GM23338 (cell line): ENCODE results near the gene SH3RF2. TPM values are rescaled to one million over a fixed set of nuclear protein-coding genes. Genes with fewer than 3 reads are reported as not detected.

Source experiments
- ATAC-seq: fragments of 200-7000 bp; cut with Tn5 transposase; 3 replicates; pipeline ENCODE4 v1.9.1; 2020
- DNase-seq: peaks from one replicate; pipeline ENCODE4 v3.0.0-alpha.2; 2015; ENCODE audit warnings: low spot score
- H2AFZ ChIP-seq: fragments of 200-600 bp; sonication (generic); 2 replicates; pipeline ENCODE4 v1.8.0; 2016; ENCODE audit warnings: antibody characterized with exemption, mild to moderate bottlenecking, moderate library complexity
- H3F3A ChIP-seq: fragments of 200-600 bp; sonication (generic); replicated peaks from 2 replicates; pipeline ENCODE4 v1.8.0; 2017; ENCODE audit warnings: antibody characterized with exemption, mixed run types, low read depth
- H3K27ac ChIP-seq: fragments of 200-600 bp; sonication (generic); 2 replicates; pipeline ENCODE4 v1.6.1; 2016; ENCODE audit warnings: low read depth
- H3K27me3 ChIP-seq: fragments of 200-600 bp; sonication (generic); 2 replicates; pipeline ENCODE4 v1.8.0; 2016; ENCODE audit warnings: mild to moderate bottlenecking, mixed run types, moderate library complexity; ENCODE audit not compliant: insufficient read depth
- H3K36me3 ChIP-seq: fragments of 200-600 bp; sonication (generic); 2 replicates; pipeline ENCODE4 v1.8.0; 2016; ENCODE audit warnings: mild to moderate bottlenecking; ENCODE audit not compliant: insufficient read depth
- H3K4me1 ChIP-seq: fragments of 200-600 bp; sonication (generic); 2 replicates; pipeline ENCODE4 v1.8.0; 2016; ENCODE audit warnings: mild to moderate bottlenecking, moderate library complexity; ENCODE audit not compliant: insufficient read depth
- H3K4me2 ChIP-seq: fragments of 200-600 bp; sonication (generic); 2 replicates; pipeline ENCODE4 v1.7.1; 2017; ENCODE audit warnings: mixed run types
- H3K4me3 ChIP-seq: fragments of 200-600 bp; sonication (generic); 2 replicates; pipeline ENCODE4 v1.6.1; 2016; ENCODE audit warnings: mixed run types
- H3K79me2 ChIP-seq: fragments of 200-600 bp; sonication (generic); replicated peaks from 2 replicates; pipeline ENCODE4 v1.8.0; 2017; ENCODE audit warnings: mild to moderate bottlenecking; ENCODE audit not compliant: insufficient read depth
- H3K9me2 ChIP-seq: fragments of 200-600 bp; sonication (generic); 2 replicates; pipeline ENCODE4 v1.8.0; 2017; ENCODE audit not compliant: insufficient read depth
- H4K20me1 ChIP-seq: fragments of 200-600 bp; sonication (generic); replicated peaks from 2 replicates; pipeline ENCODE4 v1.8.0; 2017; ENCODE audit warnings: mild to moderate bottlenecking; ENCODE audit not compliant: insufficient read depth
- H3K27ac Mint-ChIP-seq: 2 replicates; pipeline ENCODE4 v1.8.0; 2020; ENCODE audit warnings: inconsistent platforms, mild to moderate bottlenecking, moderate library complexity, mixed read lengths
- H3K27me3 Mint-ChIP-seq: 3 replicates; pipeline ENCODE4 v1.8.0; 2022; ENCODE audit warnings: low read depth, mild to moderate bottlenecking, moderate library complexity, mixed read lengths, inconsistent platforms; ENCODE audit not compliant: insufficient read depth, poor library complexity
- H3K36me3 Mint-ChIP-seq: 3 replicates; pipeline ENCODE4 v1.8.0; 2021; ENCODE audit warnings: low read depth, mild to moderate bottlenecking, inconsistent platforms, moderate library complexity, mixed read lengths
- H3K4me1 Mint-ChIP-seq: 3 replicates; pipeline ENCODE4 v1.8.0; 2020; ENCODE audit warnings: mild to moderate bottlenecking, inconsistent platforms, mixed read lengths
- H3K4me3 Mint-ChIP-seq: 3 replicates; pipeline ENCODE4 v1.8.0; 2021; ENCODE audit warnings: moderate library complexity, mild to moderate bottlenecking, inconsistent platforms, mixed read lengths
- H3K9me3 Mint-ChIP-seq: 3 replicates; pipeline ENCODE4 v1.8.0; 2020; ENCODE audit warnings: moderate library complexity, mild to moderate bottlenecking, inconsistent platforms, mixed read lengths
- CREB1 ChIP-seq: fragments of 250-450 bp; sonication (Bioruptor Pico); IDR thresholded peaks from 2 replicates; pipeline ENCODE4 v1.5.0; 2020; ENCODE audit warnings: low read depth, mild to moderate bottlenecking, moderate library complexity
- EZH2 ChIP-seq: fragments of 200-600 bp; sonication (generic); IDR thresholded peaks from one replicate; pipeline ENCODE4 v1.8.0; 2017; ENCODE audit warnings: antibody characterized with exemption, mild to moderate bottlenecking, low read depth; ENCODE audit not compliant: unreplicated experiment
- EZH2phosphoT487 ChIP-seq: fragments of 200-600 bp; sonication (generic); IDR thresholded peaks from one replicate; pipeline ENCODE4 v1.8.1; 2018; ENCODE audit warnings: antibody characterized with exemption; ENCODE audit not compliant: unreplicated experiment
- JUNB ChIP-seq: IDR thresholded peaks from one replicate; pipeline ENCODE4 v1.6.1; 2016; ENCODE audit warnings: antibody characterized with exemption; ENCODE audit not compliant: unreplicated experiment
- NANOG ChIP-seq: IDR thresholded peaks from 2 replicates; pipeline ENCODE4 v1.6.1; 2016; ENCODE audit warnings: antibody characterized with exemption, borderline replicate concordance
- POLR2AphosphoS5 ChIP-seq: IDR thresholded peaks from 2 replicates; pipeline ENCODE4 v1.6.1; 2016; ENCODE audit warnings: antibody characterized with exemption, low read depth
- STAT1 ChIP-seq: IDR thresholded peaks from one replicate; pipeline ENCODE4 v1.6.1; 2016; ENCODE audit warnings: antibody characterized with exemption; ENCODE audit not compliant: unreplicated experiment
- ZNF114 ChIP-seq: fragments of 250-450 bp; sonication (Bioruptor Pico); IDR thresholded peaks from 2 replicates; pipeline ENCODE4 v1.5.0; 2020; ENCODE audit warnings: mild to moderate bottlenecking, moderate library complexity
- ZNF331 ChIP-seq: fragments of 250-450 bp; sonication (Bioruptor Pico); IDR thresholded peaks from 2 replicates; pipeline ENCODE4 v1.5.0; 2020; ENCODE audit warnings: low read depth, mild to moderate bottlenecking, moderate library complexity
- ZNF462 ChIP-seq: fragments of 250-450 bp; sonication (Bioruptor Pico); IDR thresholded peaks from 2 replicates; pipeline ENCODE4 v1.5.0; 2020; ENCODE audit warnings: mild to moderate bottlenecking, moderate library complexity
- polyA plus RNA-seq: library from polyadenylated mRNA; unstranded; fragments of >200 nt; fragmentation: Nextera tagmentation; extraction: Ambion mirVana; gene quantifications from 2 replicates; pipeline ENCODE4 v1.2.1, GENCODE V29; 2016
- total RNA-seq: library from RNA; depleted of rRNA; stranded (reverse); fragments of >200 nt; shearing (Covaris generic); gene quantifications from 2 replicates; pipeline ENCODE4 v1.2.3, GENCODE V29; 2014
- TF ChIP-seq, protein P1 (sequence below), 2 experiments: fragments of 200-600 bp in 1 of 2; sonication (generic) in 1 of 2; conservative IDR thresholded peaks; 2 replicates each; pipeline versions ENCODE4 v1.5.1 to v1.6.1; 2016 to 2017; ENCODE audit warnings: antibody characterized with exemption in 2 of 2, low read depth in 2 of 2, mild to moderate bottlenecking in 2 of 2, moderate library complexity in 1 of 2
- TF ChIP-seq, protein P2 (sequence below): IDR thresholded peaks from 2 replicates; pipeline ENCODE4 v1.6.1; 2016; ENCODE audit warnings: antibody characterized with exemption
- TF ChIP-seq, protein P3 (sequence below): IDR thresholded peaks from one replicate; pipeline ENCODE4 v1.6.1; 2018; ENCODE audit warnings: antibody characterized with exemption; ENCODE audit not compliant: unreplicated experiment

Gene SH3RF2
- total and polyA plus RNA-seq, 2 experiments from 2014 or later, result 1.7 to 2.4 TPM

DNA sequence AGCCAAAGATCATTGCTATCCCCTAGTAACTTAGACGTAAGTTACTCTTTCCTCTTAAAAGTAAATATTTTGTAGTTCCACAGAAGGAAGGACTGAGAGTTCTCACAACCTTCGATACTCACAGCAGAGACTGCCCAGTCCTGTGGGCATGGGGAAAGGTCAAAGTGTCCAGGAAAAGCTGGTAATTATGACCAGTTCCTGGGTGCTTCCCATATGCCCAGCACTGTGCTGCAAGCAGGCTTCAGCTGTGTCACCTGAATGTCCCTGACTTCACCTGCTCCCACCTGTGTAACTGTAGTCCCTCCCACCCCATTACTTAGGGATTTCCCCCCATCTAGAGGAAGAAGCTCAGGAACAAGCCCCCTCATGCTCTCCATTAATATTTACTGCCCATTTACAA is 18.0 kb upstream of the SH3RF2 start:
- H3K27me3 ChIP-seq, result no peaks in the 10 kb centered on the region
- peaks cover 4% of the 10 kb centered on the region for H3K27me3 Mint-ChIP-seq
- H3K27ac Mint-ChIP-seq, result no peak overlapping the region
- peaks cover 13% of the 10 kb centered on the region for H3K4me1 ChIP-seq
- H3K4me2 ChIP-seq, result no peak overlapping the region
- no peak for DNase-seq
- H3F3A ChIP-seq, result no peaks in the 10 kb centered on the region
- TF ChIP-seq ZNF462 (CRISPR knock-in tag) (no peak), JUNB (no peak), NANOG (no peak), CREB1 (no peak), STAT1 (no peak), EZH2 (no peak), POLR2AphosphoS5 (no peak), ZNF331 (no peak), EZH2phosphoT487 (no peak), ZNF114 (CRISPR knock-in tag) (no peak)
- TF ChIP-seq, protein P1, sequence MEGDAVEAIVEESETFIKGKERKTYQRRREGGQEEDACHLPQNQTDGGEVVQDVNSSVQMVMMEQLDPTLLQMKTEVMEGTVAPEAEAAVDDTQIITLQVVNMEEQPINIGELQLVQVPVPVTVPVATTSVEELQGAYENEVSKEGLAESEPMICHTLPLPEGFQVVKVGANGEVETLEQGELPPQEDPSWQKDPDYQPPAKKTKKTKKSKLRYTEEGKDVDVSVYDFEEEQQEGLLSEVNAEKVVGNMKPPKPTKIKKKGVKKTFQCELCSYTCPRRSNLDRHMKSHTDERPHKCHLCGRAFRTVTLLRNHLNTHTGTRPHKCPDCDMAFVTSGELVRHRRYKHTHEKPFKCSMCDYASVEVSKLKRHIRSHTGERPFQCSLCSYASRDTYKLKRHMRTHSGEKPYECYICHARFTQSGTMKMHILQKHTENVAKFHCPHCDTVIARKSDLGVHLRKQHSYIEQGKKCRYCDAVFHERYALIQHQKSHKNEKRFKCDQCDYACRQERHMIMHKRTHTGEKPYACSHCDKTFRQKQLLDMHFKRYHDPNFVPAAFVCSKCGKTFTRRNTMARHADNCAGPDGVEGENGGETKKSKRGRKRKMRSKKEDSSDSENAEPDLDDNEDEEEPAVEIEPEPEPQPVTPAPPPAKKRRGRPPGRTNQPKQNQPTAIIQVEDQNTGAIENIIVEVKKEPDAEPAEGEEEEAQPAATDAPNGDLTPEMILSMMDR (conservative IDR thresholded peaks at IDR 0.05; ENCODE audit: low read depth in 2 of 2), result no peak
- TF ChIP-seq, protein P2, sequence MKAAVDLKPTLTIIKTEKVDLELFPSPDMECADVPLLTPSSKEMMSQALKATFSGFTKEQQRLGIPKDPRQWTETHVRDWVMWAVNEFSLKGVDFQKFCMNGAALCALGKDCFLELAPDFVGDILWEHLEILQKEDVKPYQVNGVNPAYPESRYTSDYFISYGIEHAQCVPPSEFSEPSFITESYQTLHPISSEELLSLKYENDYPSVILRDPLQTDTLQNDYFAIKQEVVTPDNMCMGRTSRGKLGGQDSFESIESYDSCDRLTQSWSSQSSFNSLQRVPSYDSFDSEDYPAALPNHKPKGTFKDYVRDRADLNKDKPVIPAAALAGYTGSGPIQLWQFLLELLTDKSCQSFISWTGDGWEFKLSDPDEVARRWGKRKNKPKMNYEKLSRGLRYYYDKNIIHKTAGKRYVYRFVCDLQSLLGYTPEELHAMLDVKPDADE, result no peak
- TF ChIP-seq, protein P3, sequence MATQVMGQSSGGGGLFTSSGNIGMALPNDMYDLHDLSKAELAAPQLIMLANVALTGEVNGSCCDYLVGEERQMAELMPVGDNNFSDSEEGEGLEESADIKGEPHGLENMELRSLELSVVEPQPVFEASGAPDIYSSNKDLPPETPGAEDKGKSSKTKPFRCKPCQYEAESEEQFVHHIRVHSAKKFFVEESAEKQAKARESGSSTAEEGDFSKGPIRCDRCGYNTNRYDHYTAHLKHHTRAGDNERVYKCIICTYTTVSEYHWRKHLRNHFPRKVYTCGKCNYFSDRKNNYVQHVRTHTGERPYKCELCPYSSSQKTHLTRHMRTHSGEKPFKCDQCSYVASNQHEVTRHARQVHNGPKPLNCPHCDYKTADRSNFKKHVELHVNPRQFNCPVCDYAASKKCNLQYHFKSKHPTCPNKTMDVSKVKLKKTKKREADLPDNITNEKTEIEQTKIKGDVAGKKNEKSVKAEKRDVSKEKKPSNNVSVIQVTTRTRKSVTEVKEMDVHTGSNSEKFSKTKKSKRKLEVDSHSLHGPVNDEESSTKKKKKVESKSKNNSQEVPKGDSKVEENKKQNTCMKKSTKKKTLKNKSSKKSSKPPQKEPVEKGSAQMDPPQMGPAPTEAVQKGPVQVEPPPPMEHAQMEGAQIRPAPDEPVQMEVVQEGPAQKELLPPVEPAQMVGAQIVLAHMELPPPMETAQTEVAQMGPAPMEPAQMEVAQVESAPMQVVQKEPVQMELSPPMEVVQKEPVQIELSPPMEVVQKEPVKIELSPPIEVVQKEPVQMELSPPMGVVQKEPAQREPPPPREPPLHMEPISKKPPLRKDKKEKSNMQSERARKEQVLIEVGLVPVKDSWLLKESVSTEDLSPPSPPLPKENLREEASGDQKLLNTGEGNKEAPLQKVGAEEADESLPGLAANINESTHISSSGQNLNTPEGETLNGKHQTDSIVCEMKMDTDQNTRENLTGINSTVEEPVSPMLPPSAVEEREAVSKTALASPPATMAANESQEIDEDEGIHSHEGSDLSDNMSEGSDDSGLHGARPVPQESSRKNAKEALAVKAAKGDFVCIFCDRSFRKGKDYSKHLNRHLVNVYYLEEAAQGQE, result no peak
- no peak overlapping the region for H3K4me3 Mint-ChIP-seq
- no peaks in the 10 kb centered on the region for H3K9me3 Mint-ChIP-seq
- H3K27ac ChIP-seq, result no peak overlapping the region
- H2AFZ ChIP-seq, result no peak overlapping the region
- H3K36me3 Mint-ChIP-seq, result no peaks in the 10 kb centered on the region
- ATAC-seq, result no peak
- no peaks in the 10 kb centered on the region for H3K79me2 ChIP-seq
- H3K9me2 ChIP-seq, result peaks cover 16% of the 10 kb centered on the region
- no peaks in the 10 kb centered on the region for H4K20me1 ChIP-seq
- H3K36me3 ChIP-seq, result no peaks in the 10 kb centered on the region
- H3K4me3 ChIP-seq, result no peak overlapping the region
- H3K4me1 Mint-ChIP-seq, result peaks cover 16% of the 10 kb centered on the region
